ENCODE data around the gene F10.
"Not testable (repeated sequence)": the region's sequence is repeated elsewhere in the genome, so short reads cannot be mapped to it uniquely, and the experiment has no call there.

F10 gene

DNA sequence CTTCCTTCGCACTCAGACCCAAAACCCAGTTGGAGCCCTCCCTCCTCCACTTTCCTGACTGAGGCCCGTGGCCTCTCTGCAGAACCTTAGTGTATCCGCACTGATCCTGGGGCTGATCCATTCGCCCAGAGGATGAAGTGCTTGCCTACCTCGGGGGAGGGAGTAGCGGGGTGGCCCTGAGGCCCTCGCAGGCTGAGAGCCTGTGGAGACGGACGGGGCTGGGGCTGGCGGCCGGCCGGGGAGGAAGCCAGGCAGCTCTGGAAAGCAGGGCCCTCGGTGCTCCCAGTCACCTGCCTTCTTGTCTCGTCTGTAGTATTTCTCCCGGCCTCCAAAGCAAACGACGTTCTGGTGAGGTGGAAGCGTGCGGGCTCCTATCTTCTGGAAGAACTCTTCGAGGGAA, 37.1 kb downstream of the F10 start:
- TF ChIP-seq, protein P1, sequence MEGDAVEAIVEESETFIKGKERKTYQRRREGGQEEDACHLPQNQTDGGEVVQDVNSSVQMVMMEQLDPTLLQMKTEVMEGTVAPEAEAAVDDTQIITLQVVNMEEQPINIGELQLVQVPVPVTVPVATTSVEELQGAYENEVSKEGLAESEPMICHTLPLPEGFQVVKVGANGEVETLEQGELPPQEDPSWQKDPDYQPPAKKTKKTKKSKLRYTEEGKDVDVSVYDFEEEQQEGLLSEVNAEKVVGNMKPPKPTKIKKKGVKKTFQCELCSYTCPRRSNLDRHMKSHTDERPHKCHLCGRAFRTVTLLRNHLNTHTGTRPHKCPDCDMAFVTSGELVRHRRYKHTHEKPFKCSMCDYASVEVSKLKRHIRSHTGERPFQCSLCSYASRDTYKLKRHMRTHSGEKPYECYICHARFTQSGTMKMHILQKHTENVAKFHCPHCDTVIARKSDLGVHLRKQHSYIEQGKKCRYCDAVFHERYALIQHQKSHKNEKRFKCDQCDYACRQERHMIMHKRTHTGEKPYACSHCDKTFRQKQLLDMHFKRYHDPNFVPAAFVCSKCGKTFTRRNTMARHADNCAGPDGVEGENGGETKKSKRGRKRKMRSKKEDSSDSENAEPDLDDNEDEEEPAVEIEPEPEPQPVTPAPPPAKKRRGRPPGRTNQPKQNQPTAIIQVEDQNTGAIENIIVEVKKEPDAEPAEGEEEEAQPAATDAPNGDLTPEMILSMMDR (conservative IDR thresholded peaks at IDR 0.05), result no peak
- H3K27ac ChIP-seq, result no peak overlapping the region

DNA sequence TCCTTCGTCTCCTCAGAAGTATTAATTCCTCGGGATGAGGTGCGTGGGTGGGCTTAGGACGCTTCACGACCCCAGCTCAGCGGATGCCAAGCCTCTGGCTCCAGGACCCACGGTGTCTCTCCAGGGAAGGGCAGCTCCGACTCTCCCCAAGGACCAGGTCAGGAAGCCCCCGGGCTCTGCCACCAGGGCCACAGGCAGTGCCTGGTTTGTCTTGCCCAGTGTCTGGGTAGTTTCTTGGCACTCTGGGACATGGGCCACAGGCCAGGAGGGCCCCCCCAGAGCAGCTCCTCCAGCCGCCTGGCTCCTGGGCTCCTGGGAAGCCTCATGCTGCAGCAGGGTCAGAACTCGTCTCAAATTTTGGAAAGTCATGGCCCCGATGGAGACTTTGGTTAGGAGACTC, 38.4 kb downstream of the F10 start:
- TF ChIP-seq, protein P1 (conservative IDR thresholded peaks at IDR 0.05), result no peak
- no peak overlapping the region for H3K27ac ChIP-seq

DNA sequence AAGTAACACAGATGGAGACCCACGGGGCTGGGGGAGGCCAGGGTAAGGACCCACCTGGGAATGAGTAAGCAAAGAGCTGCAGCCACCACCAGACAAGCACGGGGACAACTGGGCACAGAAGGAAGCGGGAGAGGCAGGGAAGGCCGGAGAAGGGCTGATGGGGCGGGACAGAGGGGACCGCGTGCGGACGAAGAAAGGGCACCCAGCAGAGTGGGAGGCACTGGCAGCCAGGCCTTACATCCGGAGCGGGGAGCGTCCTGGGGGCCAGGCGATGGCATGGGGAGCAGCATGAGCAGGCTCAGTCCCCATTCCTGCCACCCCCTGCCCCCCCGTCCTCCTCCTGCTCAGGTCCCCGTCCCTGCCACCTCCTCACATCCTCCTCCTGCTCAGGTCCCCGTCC, 38.8 kb downstream of the F10 start:
- TF ChIP-seq, protein P1 (conservative IDR thresholded peaks at IDR 0.05), result no peak
- H3K27ac ChIP-seq, result no peak overlapping the region

DNA sequence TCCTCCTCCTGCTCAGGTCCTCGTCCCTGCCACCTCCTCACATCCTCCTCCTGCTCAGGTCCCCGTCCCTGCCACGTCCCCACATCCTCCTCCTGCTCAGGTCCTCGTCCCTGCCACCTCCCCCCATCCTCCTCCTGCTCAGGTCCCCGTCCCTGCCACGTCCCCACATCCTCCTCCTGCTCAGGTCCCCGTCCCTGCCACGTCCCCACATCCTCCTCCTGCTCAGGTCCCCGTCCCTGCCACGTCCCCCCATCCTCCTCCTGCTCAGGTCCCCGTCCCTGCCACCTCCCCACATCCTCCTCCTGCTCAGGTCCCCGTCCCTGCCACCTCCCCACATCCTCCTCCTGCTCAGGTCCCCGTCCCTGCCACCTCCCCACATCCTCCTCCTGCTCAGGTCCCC, 39.4 kb downstream of the F10 start:
- not testable (repeated sequence) for H3K27ac ChIP-seq

DNA sequence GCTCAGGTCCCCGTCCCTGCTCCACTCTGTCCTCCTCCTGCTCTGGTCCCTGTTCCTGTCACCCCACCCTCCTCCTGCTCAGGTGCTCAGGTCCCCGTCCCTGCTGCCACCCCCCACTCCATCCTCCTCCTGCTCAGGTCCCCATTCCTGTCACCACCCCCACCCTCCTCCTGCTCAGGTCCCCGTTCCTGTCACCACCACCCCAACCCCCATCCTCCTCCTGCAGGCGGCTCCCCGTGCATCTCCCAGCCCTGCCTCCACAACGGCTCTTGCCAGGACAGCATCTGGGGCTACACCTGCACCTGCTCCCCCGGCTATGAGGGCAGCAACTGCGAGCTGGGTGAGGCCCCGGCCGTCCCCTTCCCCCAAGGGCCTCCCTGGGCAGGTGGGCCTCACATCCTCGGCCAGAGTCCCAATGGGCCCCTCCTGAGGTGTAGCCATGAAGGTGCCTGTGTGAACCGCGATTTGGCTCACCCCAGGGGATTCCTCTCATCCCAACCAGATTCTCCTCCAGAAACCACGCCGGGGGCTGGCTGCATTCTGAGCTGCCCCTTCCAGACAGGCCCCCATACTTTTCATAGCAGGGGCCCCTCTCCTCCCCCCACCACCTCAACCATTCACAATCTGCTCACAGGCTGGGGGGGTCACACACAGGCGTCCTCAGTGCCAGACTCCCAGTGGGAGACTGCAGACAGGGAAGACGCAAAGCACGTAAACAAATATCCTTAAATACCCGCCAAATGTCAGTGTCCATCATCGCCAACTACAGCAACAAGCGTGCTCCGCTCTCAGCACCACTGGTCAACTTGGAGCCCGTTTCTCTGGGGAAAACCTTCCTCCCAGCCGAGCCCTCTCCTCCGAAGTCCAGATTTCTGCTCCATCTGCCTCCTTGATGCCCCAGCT, 40.4 kb downstream of the F10 start:
- H3K27ac ChIP-seq, result no peak overlapping the region
- TF ChIP-seq, protein P1 (conservative IDR thresholded peaks at IDR 0.05), result no peak

DNA sequence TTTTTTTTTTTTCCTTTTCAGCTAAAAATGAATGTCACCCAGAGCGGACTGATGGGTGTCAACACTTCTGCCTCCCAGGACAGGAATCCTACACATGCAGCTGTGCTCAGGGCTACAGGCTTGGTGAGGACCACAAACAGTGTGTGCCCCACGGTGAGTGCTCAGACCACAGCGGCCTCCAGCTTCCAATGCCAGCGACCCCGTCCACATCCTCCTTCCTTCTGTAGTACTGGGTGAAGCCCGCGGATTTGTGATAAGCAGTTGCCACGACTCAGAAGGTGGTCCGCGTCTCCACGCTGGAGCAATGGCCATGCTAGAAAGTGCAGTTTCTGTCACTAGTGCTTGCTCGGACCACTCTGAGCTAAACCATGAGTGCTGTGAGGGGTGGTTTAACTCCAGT, 41.9 kb downstream of the F10 start:
- TF ChIP-seq, protein P1 (conservative IDR thresholded peaks at IDR 0.05), result no peak
- H3K27ac ChIP-seq, result no peak overlapping the region

DNA sequence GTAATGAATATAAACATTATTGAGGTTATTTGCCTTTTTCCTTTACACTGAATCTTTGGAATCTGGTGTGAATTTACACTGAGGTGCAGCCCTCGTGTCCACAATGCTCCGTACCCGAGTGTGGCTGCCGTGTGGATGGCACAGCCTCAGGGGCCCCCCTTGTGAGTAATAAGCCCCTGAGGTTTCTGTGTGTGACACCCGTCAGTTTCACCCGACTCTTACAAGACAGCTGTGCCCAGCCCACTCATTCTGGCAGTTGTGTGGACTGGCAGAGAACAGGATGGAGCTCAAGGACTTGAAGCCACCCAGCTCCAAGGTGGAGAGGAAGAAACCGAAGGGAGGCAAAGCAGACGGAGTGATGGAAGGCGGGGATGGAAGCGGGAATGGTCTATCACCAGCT, 43.7 kb downstream of the F10 start:
- TF ChIP-seq, protein P1 (conservative IDR thresholded peaks at IDR 0.05), result no peak
- no peak overlapping the region for H3K27ac ChIP-seq

DNA sequence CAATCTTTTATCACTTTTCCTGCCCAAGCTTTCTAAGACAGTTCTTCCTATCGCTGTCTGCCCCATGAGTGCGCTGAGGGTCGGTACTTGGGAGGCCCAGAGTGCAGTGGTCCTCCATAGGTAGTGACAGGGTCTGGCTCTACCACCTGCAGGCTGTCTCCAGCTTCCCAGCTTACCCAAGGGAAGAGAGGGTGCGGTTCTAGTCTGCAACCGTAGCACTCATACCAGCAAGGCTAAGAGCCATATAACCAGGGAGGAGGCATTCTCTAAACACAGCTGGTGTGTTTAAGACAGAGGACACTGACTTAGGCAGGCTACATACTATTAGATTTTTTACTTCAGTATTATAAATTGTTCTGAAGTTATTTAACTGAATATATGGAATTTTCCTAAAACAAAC, 44.1 kb downstream of the F10 start:
- H3K27ac ChIP-seq, result no peak overlapping the region
- TF ChIP-seq, protein P1 (conservative IDR thresholded peaks at IDR 0.05), result no peak

Measured in VCaP (cell line).